ENCODE measurements around the gene CFAP20DC. TPM values are rescaled to one million over a fixed set of nuclear protein-coding genes. Genes with fewer than 3 reads are reported as not detected.

Gene CFAP20DC
- total RNA-seq, 1 donor from 2014 or later = 5.4 TPM

- no peak for DNase-seq (ENCODE audit: extremely low spot score in 2 of 2)
- intact Hi-C loops (cut with DNase I) = no loop called here
- Histone ChIP-seq H3K27ac (no peak overlapping the region), H3K36me3 (no peaks in the 10 kb centered on the region), H3K4me3 (no peak overlapping the region), H3K9me3 (no peaks in the 10 kb centered on the region), H3K4me1 (no peaks in the 10 kb centered on the region), H3K27me3 (no peaks in the 10 kb centered on the region)
- TF ChIP-seq, protein P1, sequence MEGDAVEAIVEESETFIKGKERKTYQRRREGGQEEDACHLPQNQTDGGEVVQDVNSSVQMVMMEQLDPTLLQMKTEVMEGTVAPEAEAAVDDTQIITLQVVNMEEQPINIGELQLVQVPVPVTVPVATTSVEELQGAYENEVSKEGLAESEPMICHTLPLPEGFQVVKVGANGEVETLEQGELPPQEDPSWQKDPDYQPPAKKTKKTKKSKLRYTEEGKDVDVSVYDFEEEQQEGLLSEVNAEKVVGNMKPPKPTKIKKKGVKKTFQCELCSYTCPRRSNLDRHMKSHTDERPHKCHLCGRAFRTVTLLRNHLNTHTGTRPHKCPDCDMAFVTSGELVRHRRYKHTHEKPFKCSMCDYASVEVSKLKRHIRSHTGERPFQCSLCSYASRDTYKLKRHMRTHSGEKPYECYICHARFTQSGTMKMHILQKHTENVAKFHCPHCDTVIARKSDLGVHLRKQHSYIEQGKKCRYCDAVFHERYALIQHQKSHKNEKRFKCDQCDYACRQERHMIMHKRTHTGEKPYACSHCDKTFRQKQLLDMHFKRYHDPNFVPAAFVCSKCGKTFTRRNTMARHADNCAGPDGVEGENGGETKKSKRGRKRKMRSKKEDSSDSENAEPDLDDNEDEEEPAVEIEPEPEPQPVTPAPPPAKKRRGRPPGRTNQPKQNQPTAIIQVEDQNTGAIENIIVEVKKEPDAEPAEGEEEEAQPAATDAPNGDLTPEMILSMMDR (IDR thresholded peaks at IDR 0.05) = no peak
- TF ChIP-seq POLR2A (IDR thresholded peaks at IDR 0.05) (no peak), POLR2AphosphoS5 (IDR thresholded peaks at IDR 0.05; ENCODE audit: insufficient read depth in 1 of 2, low read depth in 1 of 2) (no peak)
These were observed 212.0 kb downstream of the CFAP20DC start for GRCh38 chr3:58837856-58838255.

DNA sequence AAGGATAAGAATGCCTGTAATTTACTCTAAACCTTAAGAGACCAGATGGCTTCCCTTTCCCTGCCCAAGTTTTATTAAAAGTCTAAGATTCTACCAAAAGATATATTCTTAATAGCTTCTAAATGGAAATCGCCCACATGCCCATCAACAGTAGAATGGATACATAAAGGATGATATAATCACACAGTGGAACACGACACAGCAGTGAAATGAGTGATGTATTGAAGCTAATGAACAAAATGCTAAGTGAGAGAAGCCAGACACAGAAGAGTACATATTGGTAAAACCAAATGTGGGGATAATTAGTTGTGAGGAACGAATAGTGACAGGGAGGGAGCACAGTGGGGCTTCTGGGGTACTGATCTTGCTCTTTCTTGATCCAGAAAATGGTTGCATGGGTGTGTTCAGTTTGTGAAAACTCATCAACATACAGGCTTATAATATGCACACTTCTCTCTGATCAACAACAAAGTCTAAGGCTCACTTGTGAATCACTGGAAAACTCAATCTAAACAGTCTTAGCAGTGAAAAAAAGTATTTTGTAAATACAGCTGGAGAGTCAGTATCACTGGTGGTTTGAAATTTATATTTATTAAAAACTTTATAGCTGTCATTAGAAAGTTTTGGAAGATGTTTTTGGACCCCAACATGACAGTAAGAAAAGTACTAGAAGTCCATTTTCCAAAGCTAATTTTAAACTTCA, 212.5 kb downstream of the CFAP20DC start:
- intact Hi-C loops (cut with DNase I) = no loop called here
- H3K4me3 ChIP-seq = no peak overlapping the region
- no peaks in the 10 kb centered on the region for H3K9me3 ChIP-seq
- H3K36me3 ChIP-seq = no peaks in the 10 kb centered on the region
- no peaks in the 10 kb centered on the region for H3K4me1 ChIP-seq
- TF ChIP-seq POLR2AphosphoS5 (IDR thresholded peaks at IDR 0.05; ENCODE audit: insufficient read depth in 1 of 2, low read depth in 1 of 2) = no peak
- no peak for TF ChIP-seq POLR2A (IDR thresholded peaks at IDR 0.05)
- TF ChIP-seq, protein P1 (IDR thresholded peaks at IDR 0.05) = no peak
- no peak for DNase-seq (ENCODE audit: extremely low spot score in 2 of 2)
- no peak overlapping the region for H3K27ac ChIP-seq
- H3K27me3 ChIP-seq = no peaks in the 10 kb centered on the region

DNA sequence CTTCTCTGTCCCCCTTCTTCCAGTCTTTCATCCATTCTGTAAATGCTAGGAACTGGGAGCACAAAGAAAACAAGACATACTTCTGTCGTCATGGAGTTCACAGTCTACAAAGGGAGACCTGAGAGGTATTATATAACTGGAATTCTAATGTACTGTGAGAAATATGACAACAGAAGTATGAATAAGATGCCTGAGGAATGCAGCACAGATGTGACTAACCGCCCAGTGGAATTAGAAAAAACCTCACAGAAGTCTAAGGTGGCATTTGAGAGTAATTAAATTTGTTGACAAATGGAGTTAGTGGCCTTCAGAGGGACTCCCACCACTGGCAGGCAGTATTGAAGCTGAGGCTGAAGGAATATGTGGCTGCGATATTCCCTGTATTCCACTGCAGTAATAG, 214.7 kb downstream of the CFAP20DC start:
- Histone ChIP-seq H3K36me3 (no peaks in the 10 kb centered on the region), H3K27ac (no peak overlapping the region), H3K4me3 (no peak overlapping the region), H3K9me3 (no peaks in the 10 kb centered on the region), H3K4me1 (no peaks in the 10 kb centered on the region), H3K27me3 (no peaks in the 10 kb centered on the region)
- TF ChIP-seq, protein P1 (IDR thresholded peaks at IDR 0.05) = no peak
- TF ChIP-seq POLR2A (IDR thresholded peaks at IDR 0.05) (no peak), POLR2AphosphoS5 (IDR thresholded peaks at IDR 0.05; ENCODE audit: insufficient read depth in 1 of 2, low read depth in 1 of 2) (no peak)
- intact Hi-C loops (cut with DNase I) = no loop called here
- no peak for DNase-seq (ENCODE audit: extremely low spot score in 2 of 2)

DNA sequence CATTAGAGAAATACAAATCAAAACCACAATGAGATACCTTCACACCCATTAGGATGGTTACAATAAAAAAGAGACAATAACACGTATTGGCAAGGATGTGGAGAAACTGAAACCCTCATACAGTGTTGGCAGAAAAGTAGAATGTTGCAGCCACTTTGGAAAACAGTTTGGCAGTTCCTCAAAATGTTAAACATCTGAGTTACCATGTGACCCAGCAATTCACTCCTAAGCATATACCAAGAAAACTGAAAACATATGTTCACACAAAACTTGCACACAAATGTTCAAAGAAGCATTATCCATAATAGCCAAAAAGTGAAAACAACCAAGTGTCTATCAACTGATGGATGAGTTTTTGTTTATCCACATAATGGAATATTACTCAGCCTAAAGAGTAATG, 216.3 kb downstream of the CFAP20DC start:
- Histone ChIP-seq H3K36me3 (no peaks in the 10 kb centered on the region), H3K27me3 (no peaks in the 10 kb centered on the region), H3K9me3 (no peaks in the 10 kb centered on the region), H3K4me3 (no peak overlapping the region), H3K27ac (no peak overlapping the region), H3K4me1 (no peaks in the 10 kb centered on the region)
- TF ChIP-seq POLR2A (IDR thresholded peaks at IDR 0.05) (no peak), POLR2AphosphoS5 (IDR thresholded peaks at IDR 0.05; ENCODE audit: insufficient read depth in 1 of 2, low read depth in 1 of 2) (no peak)
- TF ChIP-seq, protein P1 (IDR thresholded peaks at IDR 0.05) = no peak
- DNase-seq (ENCODE audit: extremely low spot score in 2 of 2) = no peak
- intact Hi-C loops (cut with DNase I) = no loop called here

DNA sequence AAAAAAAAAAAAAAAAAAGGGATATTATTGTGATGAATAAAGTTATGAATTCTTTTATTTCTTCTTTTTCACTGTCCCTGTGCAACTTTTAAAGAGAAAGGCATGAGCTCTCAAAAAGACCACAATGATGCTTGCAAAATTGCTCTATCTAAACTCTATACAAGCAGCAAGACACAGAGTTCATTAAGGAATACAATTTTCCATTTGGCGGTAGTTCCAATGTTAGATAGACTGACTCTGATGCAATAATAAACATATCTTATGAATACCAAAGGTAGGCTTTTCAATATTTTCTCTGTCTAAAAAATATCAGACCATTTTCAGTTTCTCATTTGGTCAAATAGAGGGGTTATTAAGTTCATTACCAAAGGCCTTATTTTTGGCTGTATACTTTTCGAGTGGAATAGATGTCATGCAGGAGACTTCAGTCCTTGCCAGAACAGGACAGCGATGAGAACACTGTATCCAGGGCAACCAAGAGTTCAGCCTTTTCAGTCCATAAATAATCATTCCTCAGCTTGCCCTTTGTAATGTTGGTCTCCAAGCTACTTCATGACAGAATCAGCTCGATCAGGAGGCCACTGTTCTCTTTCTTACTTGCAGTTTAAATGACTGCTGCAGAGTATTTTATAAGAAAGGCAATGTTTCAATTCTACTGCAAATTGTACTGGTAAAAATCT, 220.4 kb downstream of the CFAP20DC start:
- Histone ChIP-seq H3K27me3 (no peaks in the 10 kb centered on the region), H3K36me3 (no peaks in the 10 kb centered on the region), H3K9me3 (no peaks in the 10 kb centered on the region), H3K27ac (no peak overlapping the region), H3K4me3 (no peak overlapping the region), H3K4me1 (no peaks in the 10 kb centered on the region)
- DNase-seq (ENCODE audit: extremely low spot score in 2 of 2) = no peak
- intact Hi-C loops (cut with DNase I) = no loop called here
- TF ChIP-seq, protein P1 (IDR thresholded peaks at IDR 0.05) = no peak
- TF ChIP-seq POLR2AphosphoS5 (IDR thresholded peaks at IDR 0.05; ENCODE audit: insufficient read depth in 1 of 2, low read depth in 1 of 2) (no peak), POLR2A (IDR thresholded peaks at IDR 0.05) (no peak)

Data from vagina (tissue), 2 donors.